Fibroblast of peridontal ligament (primary cell): ENCODE data around the gene IL19.
"Not testable (repeated sequence)": the region's sequence is repeated elsewhere in the genome, so short reads cannot be mapped to it uniquely, and the experiment has no call there.

ENCODE experiments used
- DNase-seq: peaks from one replicate; pipeline ENCODE4 v3.0.0-alpha.2; 2010; ENCODE audit errors: extremely low read depth

IL19 gene

GRCh38 chr1:206776229-206776628 is 5.7 kb downstream of the IL19 start:
- no peak for DNase-seq

GRCh38 chr1:206778031-206778430 is 7.5 kb downstream of the IL19 start:
- no peak for DNase-seq

- DNase-seq, result not testable (repeated sequence)
Observed at GRCh38 chr1:206778911-206779310, 8.3 kb downstream of the IL19 start.

DNA sequence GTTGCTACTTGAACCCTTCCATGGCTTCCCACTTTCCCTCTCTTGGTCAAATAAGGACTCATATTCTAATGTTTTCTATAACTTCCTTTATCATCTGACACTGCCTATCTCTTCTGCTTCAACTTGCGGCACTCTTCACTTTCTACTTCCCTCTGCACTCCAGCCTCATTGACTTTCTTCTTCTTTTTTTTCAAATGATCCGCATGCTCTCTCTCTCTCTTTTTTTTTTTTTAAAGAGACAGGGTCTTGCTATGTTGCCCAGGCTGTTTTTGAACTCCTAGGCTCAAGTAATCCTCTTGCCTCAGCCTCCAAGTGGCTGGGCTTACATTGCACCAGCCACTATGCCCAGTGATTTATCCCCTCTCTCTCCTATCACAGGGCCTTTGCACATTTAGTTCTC is 9.1 kb downstream of the IL19 start:
- no peak for DNase-seq

DNA sequence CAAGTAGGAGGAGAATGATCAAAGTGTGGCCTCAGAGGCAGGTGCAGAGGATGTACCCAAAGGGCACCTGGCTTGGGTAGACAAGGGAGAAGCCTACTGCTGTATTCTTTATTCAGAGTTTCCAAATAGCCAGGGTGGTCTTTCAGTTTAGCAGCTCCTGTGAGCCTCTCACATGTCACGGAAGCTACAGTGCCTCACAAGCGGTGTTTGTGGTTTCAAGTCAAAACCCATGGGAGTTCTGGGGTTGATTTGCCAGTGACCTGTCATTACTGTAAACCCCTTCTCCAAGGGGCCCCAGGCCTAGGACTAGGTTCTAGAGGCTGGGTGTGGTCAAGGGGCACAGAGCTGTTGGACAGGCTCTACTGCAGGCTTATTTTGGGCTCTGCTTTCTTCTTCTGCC is 11.9 kb downstream of the IL19 start:
- DNase-seq, result no peak

DNA sequence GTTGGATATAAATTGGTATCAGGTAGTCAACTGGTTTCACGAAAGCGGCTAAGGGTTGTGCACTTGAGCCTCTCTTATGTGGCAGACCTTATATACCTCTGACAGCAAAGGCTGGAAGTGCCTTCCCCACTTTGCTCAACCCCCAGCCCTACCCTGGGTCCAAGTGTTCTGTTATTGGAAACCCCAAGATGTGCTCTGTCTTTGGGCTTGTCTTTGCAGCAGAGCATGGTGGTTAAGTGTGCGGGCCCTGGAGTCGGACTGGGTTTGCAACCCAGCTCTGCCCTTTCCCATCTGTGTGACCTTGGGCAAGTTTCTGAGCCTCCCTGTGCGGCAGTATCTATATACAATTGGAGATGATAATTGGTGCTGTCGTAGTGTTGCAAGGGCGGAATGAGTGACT is 12.9 kb downstream of the IL19 start:
- no peak for DNase-seq

DNA sequence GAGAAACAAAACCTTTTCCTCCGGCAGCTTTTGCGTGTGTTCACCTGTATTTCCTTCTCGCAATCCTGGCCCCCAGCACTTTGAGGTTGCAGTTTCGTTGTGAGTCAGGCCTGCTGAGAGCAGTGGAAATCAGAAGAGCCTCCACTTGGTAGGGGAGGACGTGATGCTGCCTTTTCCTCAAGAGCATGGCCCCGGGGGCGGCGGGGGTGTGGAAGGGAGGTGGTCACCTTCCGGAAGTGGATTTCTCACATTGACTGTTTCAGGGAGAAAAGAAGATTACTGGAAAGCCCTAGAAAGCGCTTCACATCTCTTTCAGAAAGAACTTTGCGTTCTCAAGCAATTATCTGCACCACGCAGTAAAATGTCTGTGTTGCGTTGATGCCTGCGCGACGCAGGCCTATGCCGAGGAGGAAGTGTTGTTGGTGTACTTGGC is 13.9 kb downstream of the IL19 start:
- DNase-seq, result no peak

- no peak for DNase-seq
Observed at GRCh38 chr1:206785182-206785765, 14.7 kb downstream of the IL19 start.

DNA sequence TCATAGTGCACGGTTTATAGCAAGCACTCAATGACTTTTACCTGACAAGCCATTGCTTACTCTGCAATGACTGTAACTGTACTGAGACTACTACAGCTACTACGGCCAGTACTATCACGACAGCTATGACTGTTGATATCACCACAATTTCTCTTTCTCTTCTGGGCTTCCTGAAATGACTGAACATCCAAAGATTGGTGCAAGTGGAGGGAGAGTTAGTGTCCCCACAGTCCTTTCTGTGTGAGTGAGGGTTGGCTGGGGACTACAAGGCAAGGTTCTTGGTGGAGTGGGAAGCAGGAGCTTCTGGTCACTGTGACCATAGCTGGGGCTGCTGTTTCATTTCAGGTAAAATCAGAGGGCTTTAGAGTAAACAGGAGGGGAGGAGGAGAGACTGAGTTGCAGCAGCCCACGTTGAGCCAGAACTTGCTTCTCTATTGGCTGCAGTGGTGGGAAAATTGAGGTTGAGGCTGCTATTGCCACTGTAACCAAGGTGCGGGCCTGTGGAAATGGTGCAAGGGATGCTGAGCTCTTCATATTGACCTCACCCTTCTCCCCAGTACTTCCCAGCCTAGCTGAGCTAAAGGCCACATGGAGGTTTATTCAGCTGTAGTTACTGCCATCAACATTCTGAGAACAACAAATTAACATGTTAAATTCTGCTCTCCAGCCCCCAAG is 15.8 kb downstream of the IL19 start:
- DNase-seq, result no peak

DNA sequence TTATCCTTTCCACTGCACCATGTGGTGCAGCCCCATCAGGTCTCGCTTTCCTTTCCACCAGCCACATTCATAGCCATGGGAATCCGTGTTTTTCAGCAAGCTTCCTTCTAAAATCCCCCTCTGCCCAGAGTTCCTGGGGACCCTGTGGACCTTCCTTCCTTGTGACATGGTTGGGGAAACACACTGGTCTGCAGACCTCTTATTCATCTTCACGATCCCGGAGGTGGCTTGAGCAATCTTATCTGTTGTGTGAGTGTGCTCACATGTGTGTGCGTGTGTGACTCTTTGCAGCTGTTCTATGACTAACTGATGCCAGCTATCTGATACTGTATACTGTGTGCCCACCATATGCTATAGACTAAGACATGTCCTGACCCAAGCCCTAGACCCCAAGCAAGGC is 17.3 kb downstream of the IL19 start:
- no peak for DNase-seq

DNA sequence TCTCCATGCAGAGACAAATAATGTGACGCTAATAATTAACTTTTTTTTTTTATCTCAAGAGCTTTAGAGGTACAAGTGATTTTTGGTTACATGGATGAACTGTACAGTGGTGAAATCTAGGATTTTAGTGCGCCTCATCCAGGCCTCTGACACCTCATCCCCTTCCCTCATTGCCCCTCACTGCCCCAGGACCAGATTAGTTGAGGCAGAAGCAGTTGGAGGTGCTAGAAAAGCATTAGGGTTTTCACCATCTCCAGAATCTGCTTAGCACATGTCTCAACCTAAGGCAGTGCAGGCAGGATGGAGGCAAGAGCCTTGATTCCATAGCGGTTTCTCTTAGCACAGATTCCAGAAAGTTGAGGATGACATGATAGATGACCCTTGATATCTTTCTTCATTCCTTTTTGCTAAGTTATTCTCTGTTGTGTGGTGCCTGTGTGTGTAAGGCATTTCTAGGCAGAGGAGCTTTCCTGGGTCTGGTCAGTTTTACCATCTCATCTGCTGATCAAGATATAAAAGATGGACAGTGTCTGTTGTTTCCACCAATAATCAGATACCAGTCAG is 18.0 kb downstream of the IL19 start:
- DNase-seq, result no peak

- DNase-seq, result no peak
Observed at GRCh38 chr1:206790502-206791250, 20.1 kb downstream of the IL19 start.

- no peak for DNase-seq
Observed at GRCh38 chr1:206792939-206793607, 22.5 kb downstream of the IL19 start.

- DNase-seq, result no peak
Observed at GRCh38 chr1:206793620-206794019, 23.0 kb downstream of the IL19 start.

DNA sequence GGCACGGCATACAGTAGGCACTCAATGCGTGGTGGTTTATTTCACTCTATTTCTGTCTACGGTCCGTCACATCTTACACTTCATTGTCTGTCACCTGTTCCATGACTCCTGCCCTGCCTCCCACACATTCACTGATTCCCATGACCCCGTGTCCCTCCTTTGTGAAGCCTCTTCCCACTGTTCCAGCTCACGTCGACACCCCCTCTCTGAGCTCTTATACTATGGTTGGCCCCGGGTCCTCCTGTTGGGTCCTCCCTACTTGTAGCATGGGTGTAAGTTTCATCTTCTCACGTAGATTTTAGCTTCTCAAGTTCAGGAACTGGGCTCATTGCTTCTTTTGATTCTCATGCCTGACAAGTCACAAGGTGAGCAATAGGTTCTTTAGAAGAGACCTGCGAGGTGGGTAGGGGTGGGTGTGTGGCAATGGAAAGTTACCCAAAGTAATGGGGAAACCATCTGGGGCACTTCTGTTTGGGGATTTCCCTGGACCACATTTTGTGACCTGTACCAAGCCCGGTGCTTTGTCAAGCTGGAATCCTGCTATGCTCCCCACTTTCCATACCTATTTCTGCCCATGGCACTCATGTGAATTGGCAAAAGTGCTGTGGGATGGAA is 23.8 kb downstream of the IL19 start:
- DNase-seq, result no peak

DNA sequence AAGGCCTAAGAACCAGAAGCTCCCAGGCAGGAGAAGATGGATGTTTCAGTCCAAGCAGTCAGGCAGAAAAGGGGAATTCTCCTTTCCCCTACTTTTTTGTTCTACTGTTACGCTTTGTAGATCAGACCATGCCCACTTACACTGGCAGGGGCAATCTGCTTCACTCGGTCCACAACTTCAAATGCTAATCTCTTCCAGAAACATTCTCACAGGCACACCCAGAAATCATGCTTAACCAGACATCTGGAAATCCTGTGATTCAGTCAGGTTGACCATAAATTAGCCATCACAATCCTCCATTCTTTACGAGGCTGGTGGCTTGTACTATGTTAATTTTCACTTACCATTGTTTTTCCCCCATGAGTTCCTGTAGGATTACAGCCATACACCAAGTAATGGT is 25.5 kb downstream of the IL19 start:
- DNase-seq, result no peak

GRCh38 chr1:206796981-206797402 is 26.4 kb downstream of the IL19 start:
- DNase-seq, result no peak

DNA sequence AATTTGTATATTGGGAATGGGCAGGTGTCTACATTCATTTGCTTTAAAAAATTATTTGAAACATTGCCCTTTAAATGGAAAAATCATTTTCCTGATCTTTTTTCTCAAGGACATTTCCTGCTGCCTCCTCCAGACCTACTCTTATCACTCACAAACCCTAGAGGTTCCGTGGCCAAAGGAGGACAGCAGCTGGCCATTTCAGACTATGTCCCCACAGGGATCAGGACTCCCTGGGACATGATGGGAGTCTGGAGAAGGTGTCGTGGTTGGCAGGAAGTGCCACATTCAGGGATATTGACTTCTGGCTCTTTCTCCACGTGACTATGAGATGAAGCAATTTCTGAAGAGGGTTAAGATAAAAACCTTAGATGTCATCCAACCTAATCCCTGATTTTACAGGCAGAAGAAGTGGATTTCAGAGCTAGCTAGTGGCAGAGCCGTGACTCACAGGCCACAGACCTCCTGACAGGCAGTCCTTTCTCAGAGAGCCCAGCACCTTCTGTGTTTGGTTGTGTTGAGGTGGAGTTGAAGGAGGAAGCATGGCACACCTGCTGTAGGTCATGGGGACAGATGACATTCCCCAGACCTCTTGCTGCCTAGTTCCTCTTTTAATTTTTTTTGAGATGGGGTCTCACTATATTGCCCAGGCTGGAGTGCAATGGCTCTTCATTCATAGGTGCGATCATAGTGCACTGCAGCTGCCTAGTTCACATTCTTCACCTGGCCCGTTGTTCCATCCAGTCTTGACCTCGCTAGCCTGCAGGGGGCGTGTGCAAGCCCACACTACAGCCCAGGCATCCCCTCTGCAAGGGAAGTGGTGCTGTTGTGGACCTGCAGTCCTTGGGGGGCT is 27.2 kb downstream of the IL19 start:
- no peak for DNase-seq

DNA sequence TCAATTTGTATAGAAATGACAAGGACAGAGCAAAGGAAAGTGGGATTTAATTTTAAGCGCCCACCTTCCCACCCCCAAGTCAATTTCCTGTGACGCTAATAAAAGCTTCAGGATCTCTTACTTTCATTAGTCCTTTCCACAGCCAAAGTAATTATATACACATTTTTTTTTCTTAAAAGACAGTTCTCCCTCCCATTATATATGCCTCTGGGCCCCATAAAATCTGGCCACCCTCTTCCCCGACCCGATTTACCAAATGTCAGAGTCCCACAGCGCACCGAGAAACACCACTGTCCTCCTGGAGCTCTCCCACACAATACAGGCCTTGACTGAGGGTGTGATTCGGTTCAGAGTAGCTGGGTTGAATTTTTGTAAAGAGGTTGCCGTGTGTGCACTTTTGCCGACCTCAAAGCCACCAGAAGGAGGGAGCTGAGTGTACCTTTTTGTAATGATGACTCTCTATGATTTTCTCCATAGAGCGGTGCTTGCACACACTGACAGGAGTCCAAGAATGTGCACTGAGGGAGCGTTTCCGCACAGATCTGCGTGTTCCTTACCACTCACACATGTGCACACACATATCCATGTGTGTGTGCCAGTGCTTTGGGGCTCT is 27.9 kb downstream of the IL19 start:
- no peak for DNase-seq

- peak; percentile 17 for DNase-seq
Observed at GRCh38 chr1:206799311-206799710, 28.7 kb downstream of the IL19 start.
